CD4-positive, alpha-beta T cell treated with Interleukin-21 for 1 hour (primary cell): ENCODE data around the gene PTPRN2.
"Not testable (repeated sequence)": the region's sequence is repeated elsewhere in the genome, so short reads cannot be mapped to it uniquely, and the experiment has no call there.

Experiments used
- DNase-seq: peaks from one replicate; pipeline ENCODE4 v3.0.0-alpha.2; 2020

PTPRN2 gene

GRCh38 chr7:158431941-158432347, 155.7 kb downstream of the PTPRN2 start:
- DNase-seq, result no peak

GRCh38 chr7:158431055-158431940, 156.3 kb downstream of the PTPRN2 start:
- no peak for DNase-seq

- DNase-seq, result no peak
These were observed 157.2 kb downstream of the PTPRN2 start for GRCh38 chr7:158430308-158431034.

DNA sequence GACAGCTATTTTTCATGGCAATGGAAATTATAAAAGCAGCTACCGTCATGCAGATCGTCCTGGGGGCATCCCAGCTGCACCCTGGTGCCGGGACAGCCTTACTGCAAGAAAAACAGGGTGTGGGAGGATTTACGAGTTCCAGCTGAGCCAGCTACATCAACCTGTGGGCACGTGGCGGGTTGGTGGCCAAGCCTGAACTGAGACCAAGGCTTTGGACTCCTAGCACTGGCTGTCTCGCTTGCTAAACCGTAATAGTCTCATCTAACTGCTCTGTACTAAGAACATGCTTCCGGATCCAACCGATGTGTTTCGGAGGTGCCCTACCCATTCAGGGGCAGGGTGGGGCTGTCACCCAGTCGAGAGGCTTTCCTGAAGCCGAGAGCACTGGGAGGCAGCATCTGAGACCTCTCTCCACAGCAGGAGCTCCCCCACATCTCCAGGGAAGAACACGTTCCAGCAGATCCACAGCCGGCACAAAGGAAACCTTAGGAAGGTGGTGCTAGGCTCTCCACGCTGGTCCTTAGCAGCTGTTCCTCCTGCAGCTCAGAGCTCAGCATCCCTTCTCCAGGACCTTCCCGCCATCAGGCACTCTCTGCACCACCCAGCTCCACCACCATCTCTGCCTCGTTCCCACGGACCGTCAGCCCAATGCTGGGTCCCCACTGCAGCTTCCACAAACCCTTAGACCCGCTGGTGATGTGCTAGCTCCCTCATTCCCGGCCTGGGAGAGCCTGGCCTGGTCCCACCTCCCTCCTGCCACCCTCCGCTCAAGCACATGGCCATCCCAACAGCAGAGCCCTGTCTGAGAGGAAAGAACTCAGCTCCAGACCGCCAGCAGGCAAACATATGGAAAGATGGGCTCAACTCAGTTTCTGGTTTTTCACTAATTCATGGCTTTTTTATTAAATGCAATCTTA, 158.5 kb downstream of the PTPRN2 start:
- no peak for DNase-seq

GRCh38 chr7:158428131-158428836, 159.3 kb downstream of the PTPRN2 start:
- DNase-seq, result no peak

- DNase-seq, result not testable (repeated sequence)
These were observed 161.9 kb downstream of the PTPRN2 start for GRCh38 chr7:158425676-158426075.

- DNase-seq, result no peak
These were observed 163.1 kb downstream of the PTPRN2 start for GRCh38 chr7:158424531-158424930.

GRCh38 chr7:158424011-158424410, 163.6 kb downstream of the PTPRN2 start:
- DNase-seq, result no peak

DNA sequence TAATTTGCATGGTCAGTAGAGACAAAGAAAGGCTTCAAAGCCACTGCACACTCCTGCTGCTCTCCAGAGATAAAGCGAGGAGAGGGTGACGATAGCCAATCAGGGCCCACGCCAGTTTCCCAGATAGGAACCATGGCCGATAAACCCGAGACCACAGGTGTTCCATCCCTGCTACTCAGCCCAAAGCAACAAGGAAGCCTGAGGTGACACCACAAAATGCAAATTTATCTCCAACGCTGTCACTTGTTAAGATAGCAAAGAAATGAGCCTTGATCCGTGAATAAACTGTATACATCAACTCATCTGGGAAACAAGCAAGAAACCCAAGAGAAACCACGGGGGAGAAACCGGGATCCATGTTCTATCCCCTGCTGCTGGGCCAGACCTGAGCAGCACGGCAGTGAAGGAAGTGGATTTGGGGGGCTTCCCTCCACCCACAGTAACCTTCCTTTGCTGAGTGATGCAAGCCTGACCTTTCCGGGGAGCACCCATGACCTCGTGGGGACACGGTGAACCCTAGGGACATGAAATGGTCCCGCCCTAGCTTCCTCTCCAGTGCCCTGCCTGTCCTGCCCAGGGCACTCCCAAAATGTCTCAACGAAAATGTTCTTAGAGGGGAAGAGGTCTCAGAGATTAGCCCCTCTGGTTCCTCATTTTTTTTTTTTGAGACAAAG, 164.6 kb downstream of the PTPRN2 start:
- DNase-seq, result no peak

- DNase-seq, result no peak
These were observed 165.3 kb downstream of the PTPRN2 start for GRCh38 chr7:158422196-158422886.

DNA sequence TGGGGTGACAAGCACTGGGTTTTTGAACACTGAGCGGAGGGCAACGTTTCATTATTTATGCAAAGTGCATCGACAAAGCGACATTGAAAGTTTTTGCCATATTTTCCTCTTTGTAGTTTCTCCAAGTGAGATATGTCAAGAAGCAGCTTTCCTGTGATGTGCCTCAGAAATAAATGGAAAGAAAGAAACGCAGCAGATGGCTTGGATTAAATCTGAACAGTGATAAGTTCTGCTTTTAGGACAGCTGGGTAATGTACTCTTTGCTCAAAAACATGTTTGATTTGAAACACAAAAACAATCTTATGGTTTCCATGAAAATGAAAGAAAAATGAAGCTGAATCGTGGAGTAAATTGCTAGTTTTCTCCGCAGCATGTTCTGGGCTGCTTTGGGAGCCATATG, 166.3 kb downstream of the PTPRN2 start:
- DNase-seq, result no peak

GRCh38 chr7:158420591-158421340, 166.9 kb downstream of the PTPRN2 start:
- no peak for DNase-seq

DNA sequence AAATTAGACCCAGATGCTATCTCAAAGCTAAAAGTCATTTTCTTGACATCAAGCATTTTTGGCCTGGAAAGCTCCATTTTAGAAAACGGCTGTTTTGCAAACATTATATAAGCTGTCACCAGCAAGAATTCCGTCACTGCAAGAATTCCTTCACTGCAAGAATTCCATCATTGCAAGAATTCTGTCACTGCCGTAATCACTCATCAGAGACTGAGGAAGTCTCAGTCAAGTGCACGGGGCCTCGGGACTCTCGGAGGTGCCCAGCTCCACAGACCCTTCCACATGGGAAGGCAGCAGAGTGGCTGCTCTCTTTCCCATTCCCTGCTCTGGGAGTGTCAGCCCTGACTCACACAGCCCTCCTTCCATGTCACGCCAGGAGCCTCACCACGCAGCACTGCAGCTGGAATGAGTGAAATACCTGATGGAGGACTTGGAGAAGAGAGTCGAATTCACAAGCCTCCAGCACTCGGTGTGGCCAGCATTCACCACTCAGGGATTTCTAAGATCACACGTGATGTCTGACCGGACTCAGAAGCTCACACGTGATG, 168.3 kb downstream of the PTPRN2 start:
- DNase-seq, result no peak

DNA sequence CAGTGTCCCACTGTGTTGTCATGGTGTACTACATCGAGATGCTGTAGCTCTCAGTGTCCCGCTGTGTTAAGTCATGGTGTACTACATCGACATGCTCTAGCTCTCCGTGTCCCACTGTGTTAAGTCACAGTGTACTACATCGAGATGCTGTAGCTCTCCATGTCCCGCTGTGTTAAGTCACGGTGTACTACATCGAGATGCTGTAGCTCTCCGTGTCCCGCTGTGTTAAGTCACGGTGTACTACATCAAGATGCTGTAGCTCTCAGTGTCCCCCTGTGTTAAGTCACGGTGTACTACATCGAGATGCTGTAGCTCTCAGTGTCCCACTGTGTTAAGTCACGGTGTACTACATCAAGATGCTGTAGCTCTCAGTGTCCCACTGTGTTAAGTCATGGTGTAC, 169.2 kb downstream of the PTPRN2 start:
- DNase-seq, result not testable (repeated sequence)

GRCh38 chr7:158416283-158416933, 171.2 kb downstream of the PTPRN2 start:
- no peak for DNase-seq

GRCh38 chr7:158415316-158415715, 172.3 kb downstream of the PTPRN2 start:
- DNase-seq, result no peak

DNA sequence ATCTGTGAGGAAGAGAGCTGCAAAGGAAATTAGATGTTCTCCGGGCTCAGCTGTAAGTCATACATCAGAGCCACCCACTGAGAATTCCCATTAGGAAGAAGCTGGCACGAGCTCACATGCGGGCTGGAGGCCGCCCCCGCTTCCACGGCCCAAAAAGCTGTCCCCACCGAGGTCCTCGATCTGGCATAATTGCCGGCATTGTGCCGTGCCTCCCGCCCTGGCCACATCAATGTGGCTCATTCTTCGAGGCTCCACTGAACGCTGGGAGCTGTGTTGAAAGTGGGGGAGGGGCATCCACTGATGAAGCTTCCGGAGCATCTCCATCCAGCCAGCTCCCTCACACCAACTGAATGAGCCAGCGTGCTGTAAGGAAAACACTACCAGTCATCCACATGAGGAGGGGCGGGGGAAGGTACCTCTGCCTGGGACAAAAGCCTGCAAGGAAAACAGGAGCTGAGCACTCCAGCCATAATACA, 173.1 kb downstream of the PTPRN2 start:
- DNase-seq, result no peak

- DNase-seq, result no peak
These were observed 173.6 kb downstream of the PTPRN2 start for GRCh38 chr7:158414002-158414401.

DNA sequence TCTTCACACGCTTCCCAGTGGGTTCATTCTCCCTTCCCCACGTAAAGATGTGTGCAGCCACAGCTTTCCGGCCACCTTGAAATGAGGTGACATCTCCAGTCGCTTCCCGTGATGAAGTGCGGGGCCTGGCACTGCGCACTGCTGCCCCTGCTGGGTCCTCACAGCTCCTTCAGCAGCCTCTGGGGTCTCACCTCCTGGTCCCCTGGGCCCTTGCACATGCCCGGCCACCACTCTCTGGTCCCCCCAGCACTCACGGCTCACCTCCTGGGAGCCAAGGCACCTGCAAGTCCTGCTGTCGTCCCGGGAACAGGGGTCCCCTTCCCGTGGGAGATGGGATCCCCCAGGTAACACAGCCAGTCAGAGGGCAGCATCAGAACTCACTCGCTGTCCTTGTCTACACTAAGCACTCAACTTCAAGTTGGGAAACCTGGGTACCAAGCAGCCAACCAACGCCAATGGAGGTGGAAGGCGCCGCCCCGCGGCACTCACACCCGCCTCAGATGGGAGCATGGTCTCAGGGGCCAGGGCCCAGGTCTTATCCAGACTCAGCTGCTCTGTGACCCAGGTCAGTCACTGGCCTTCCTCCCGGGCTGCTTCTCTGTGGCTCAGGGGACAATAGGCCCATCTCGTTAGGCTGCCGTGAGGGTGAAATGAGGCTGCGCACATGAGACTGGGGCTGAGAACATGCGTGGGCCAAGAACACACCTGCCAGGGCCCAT, 176.2 kb downstream of the PTPRN2 start:
- DNase-seq, result no peak
